Neural progenitor cell (in vitro differentiated cells): Measurements from ENCODE around the gene ARIH1. TPM values are rescaled to one million over a fixed set of nuclear protein-coding genes. Genes with fewer than 3 reads are reported as not detected.

Experiments used
- DNase-seq: peaks from one replicate; pipeline ENCODE4 v3.0.0-alpha.2; 2016; ENCODE audit warnings: low spot score
- H2AFZ ChIP-seq: fragments of 200-600 bp; sonication (generic); replicated peaks from 2 replicates; pipeline ENCODE4 v1.6.1; 2016; ENCODE audit warnings: antibody characterized with exemption
- H3F3A ChIP-seq: fragments of 200-600 bp; sonication (generic); 2 replicates; pipeline ENCODE4 v1.6.1; 2016; ENCODE audit warnings: antibody characterized with exemption, low read depth
- H3K27ac ChIP-seq: fragments of 200-600 bp; sonication (generic); 2 replicates; pipeline ENCODE4 v1.5.1; 2016; ENCODE audit warnings: mild to moderate bottlenecking
- H3K27me3 ChIP-seq: fragments of 200-600 bp; sonication (generic); 2 replicates; pipeline ENCODE4 v1.6.1; 2016; ENCODE audit warnings: mild to moderate bottlenecking, moderate library complexity
- H3K36me3 ChIP-seq: fragments of 200-600 bp; sonication (generic); 2 replicates; pipeline ENCODE4 v1.5.1; 2016
- H3K4me1 ChIP-seq: fragments of 200-600 bp; sonication (generic); 2 replicates; pipeline ENCODE4 v1.6.1; 2016; ENCODE audit warnings: mixed run types
- H3K4me2 ChIP-seq: fragments of 200-600 bp; sonication (generic); 2 replicates; pipeline ENCODE4 v1.6.1; 2016
- H3K4me3 ChIP-seq: fragments of 200-600 bp; sonication (generic); 2 replicates; pipeline ENCODE4 v1.5.1; 2016
- H3K79me2 ChIP-seq: fragments of 200-600 bp; sonication (generic); 2 replicates; pipeline ENCODE4 v1.6.1; 2016; ENCODE audit warnings: low read depth
- H3K9ac ChIP-seq: fragments of 200-600 bp; sonication (generic); 2 replicates; pipeline ENCODE4 v1.6.1; 2016
- H3K9me3 ChIP-seq: fragments of 200-600 bp; sonication (generic); 2 replicates; pipeline ENCODE4 v1.5.1; 2016; ENCODE audit warnings: low read depth
- H4K20me1 ChIP-seq: fragments of 200-600 bp; sonication (generic); 2 replicates; pipeline ENCODE4 v1.6.1; 2016; ENCODE audit warnings: low read depth
- H3K27ac Mint-ChIP-seq: 3 replicates; pipeline ENCODE4 v1.8.0; 2021; ENCODE audit warnings: mixed read lengths
- H3K27me3 Mint-ChIP-seq: 2 replicates; pipeline ENCODE4 v1.8.0; 2022; ENCODE audit warnings: low read depth, mild to moderate bottlenecking, inconsistent platforms, moderate library complexity, mixed read lengths; ENCODE audit not compliant: insufficient read depth
- H3K36me3 Mint-ChIP-seq: 3 replicates; pipeline ENCODE4 v1.8.0; 2021; ENCODE audit warnings: mixed read lengths
- H3K4me1 Mint-ChIP-seq: 3 replicates; pipeline ENCODE4 v1.8.0; 2021; ENCODE audit warnings: mixed read lengths
- H3K4me3 Mint-ChIP-seq: 3 replicates; pipeline ENCODE4 v1.8.0; 2021; ENCODE audit warnings: mild to moderate bottlenecking, moderate library complexity, mixed read lengths
- H3K9me3 Mint-ChIP-seq: 3 replicates; pipeline ENCODE4 v1.8.0; 2020; ENCODE audit warnings: mixed read lengths
- EZH2 ChIP-seq: fragments of 200-600 bp; sonication (generic); IDR thresholded peaks from 2 replicates; pipeline ENCODE4 v1.6.1; 2017; ENCODE audit warnings: antibody characterized with exemption, mild to moderate bottlenecking, moderate library complexity
- EZH2phosphoT487 ChIP-seq: fragments of 200-600 bp; sonication (generic); IDR thresholded peaks from 2 replicates; pipeline ENCODE4 v1.6.1; 2017; ENCODE audit warnings: antibody characterized with exemption
- total RNA-seq: library from RNA; depleted of rRNA; stranded (reverse); fragments of >200 nt; gene quantifications from 2 replicates; pipeline ENCODE4 v1.2.3, GENCODE V29; 2015; ENCODE audit warnings: low replicate concordance
- TF ChIP-seq, protein P1 (sequence below): fragments of 200-600 bp; sonication (generic); IDR thresholded peaks from 2 replicates; pipeline ENCODE4 v1.5.1; 2017; ENCODE audit warnings: antibody characterized with exemption, mild to moderate bottlenecking

Gene ARIH1
- total RNA-seq, 1 donor from 2014 or later: 68.0 TPM

DNA sequence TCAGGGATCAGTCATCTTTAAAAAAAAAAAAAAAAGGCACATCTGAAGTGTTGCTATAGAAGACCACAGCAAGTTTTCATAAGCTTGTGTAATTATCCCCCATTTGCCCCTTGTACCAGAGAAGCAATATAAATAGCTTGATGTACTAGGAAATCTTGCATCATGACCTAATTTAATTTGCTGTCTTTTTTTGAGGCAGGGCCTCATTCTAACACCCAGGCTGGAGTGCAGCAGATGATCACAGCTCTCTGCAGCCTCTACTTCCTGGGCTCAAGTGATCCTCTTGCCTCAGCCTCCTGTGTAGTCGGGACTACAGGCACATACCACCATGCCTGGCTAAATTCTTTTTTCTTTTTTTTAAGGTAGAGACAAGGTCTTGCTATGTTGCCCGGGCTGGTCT is 88.7 kb downstream of the ARIH1 start:
- H3K9ac ChIP-seq: no peak overlapping the region
- H3K36me3 ChIP-seq: peaks cover 20% of the 10 kb centered on the region
- H3K9me3 ChIP-seq: no peaks in the 10 kb centered on the region
- TF ChIP-seq EZH2phosphoT487 (no peak), EZH2 (no peak)
- TF ChIP-seq, protein P1, sequence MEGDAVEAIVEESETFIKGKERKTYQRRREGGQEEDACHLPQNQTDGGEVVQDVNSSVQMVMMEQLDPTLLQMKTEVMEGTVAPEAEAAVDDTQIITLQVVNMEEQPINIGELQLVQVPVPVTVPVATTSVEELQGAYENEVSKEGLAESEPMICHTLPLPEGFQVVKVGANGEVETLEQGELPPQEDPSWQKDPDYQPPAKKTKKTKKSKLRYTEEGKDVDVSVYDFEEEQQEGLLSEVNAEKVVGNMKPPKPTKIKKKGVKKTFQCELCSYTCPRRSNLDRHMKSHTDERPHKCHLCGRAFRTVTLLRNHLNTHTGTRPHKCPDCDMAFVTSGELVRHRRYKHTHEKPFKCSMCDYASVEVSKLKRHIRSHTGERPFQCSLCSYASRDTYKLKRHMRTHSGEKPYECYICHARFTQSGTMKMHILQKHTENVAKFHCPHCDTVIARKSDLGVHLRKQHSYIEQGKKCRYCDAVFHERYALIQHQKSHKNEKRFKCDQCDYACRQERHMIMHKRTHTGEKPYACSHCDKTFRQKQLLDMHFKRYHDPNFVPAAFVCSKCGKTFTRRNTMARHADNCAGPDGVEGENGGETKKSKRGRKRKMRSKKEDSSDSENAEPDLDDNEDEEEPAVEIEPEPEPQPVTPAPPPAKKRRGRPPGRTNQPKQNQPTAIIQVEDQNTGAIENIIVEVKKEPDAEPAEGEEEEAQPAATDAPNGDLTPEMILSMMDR: no peak
- H2AFZ ChIP-seq: no peak overlapping the region
- Mint-ChIP-seq H3K27ac (no peak overlapping the region), H3K9me3 (no peaks in the 10 kb centered on the region), H3K36me3 (peaks cover 18% of the 10 kb centered on the region), H3K4me3 (no peak overlapping the region), H3K4me1 (no peaks in the 10 kb centered on the region), H3K27me3 (no peaks in the 10 kb centered on the region)
- H3K4me3 ChIP-seq: no peak overlapping the region
- DNase-seq: no peak
- H3K79me2 ChIP-seq: peaks cover 40% of the 10 kb centered on the region
- H4K20me1 ChIP-seq: peaks cover 23% of the 10 kb centered on the region
- H3K27ac ChIP-seq: no peak overlapping the region
- no peaks in the 10 kb centered on the region for H3K4me1 ChIP-seq
- no peaks in the 10 kb centered on the region for H3K27me3 ChIP-seq
- no peak overlapping the region for H3K4me2 ChIP-seq
- no peaks in the 10 kb centered on the region for H3F3A ChIP-seq

DNA sequence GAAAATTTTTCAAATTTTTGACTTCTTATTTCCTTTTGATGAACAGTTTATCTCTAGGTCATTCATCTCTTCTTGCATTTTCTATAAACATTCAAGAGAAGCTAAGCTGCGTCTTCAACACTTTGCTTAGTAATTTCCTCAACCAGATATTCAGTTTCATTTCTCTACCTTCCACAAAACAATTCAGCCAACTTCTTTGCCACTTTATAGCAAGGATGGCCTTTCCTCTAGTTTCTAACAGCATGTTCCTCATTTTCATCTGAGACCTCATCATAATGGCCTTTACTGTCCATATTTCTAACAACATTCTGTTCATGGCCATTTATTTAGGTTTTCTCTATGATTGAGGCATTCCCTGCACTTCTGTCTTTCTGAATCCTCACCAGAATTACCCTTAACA is 90.0 kb downstream of the ARIH1 start:
- H3K4me3 Mint-ChIP-seq: no peak overlapping the region
- TF ChIP-seq EZH2 (no peak), EZH2phosphoT487 (no peak)
- TF ChIP-seq, protein P1: no peak
- no peak overlapping the region for H3K27ac Mint-ChIP-seq

DNA sequence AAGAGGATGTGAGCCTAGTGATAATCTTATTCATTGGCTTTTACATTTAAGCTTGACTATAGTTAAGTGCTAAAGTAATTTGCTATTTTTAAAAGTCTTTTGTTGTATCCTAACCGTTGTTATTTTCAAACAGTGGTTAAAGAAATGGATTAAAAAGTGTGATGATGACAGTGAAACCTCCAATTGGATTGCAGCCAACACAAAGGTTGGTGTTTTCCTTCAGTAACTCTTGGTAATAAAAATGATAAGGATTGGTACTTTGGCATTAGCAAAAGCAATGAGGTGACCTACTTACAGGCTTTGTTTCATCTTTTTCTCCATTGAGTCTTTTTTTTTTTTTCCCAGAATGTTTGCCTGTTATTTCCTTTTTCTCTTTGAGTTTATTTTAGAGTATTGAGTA is 92.8 kb downstream of the ARIH1 start:
- Mint-ChIP-seq H3K36me3 (peaks cover 23% of the 10 kb centered on the region), H3K4me3 (no peak overlapping the region), H3K27me3 (no peaks in the 10 kb centered on the region), H3K4me1 (no peaks in the 10 kb centered on the region), H3K9me3 (no peaks in the 10 kb centered on the region), H3K27ac (no peak overlapping the region)
- Histone ChIP-seq H3K79me2 (peaks cover 15% of the 10 kb centered on the region), H3K27me3 (no peaks in the 10 kb centered on the region), H3K9me3 (no peaks in the 10 kb centered on the region), H3F3A (no peaks in the 10 kb centered on the region), H3K9ac (no peak overlapping the region), H3K4me3 (no peak overlapping the region), H4K20me1 (peaks cover 6% of the 10 kb centered on the region), H3K27ac (no peak overlapping the region), H2AFZ (no peak overlapping the region), H3K4me1 (no peaks in the 10 kb centered on the region), H3K4me2 (no peak overlapping the region), H3K36me3 (peaks cover 29% of the 10 kb centered on the region)
- TF ChIP-seq, protein P1: no peak
- TF ChIP-seq EZH2phosphoT487: no peak
- DNase-seq: no peak

More for the DNA sequence above, 90.0 kb downstream of the ARIH1 start:
- H3K4me1 ChIP-seq: no peaks in the 10 kb centered on the region
- H3K4me1 Mint-ChIP-seq: no peaks in the 10 kb centered on the region
- no peaks in the 10 kb centered on the region for H3K9me3 ChIP-seq
- no peak for DNase-seq
- H3K4me3 ChIP-seq: no peak overlapping the region
- no peaks in the 10 kb centered on the region for H3F3A ChIP-seq
- H3K9ac ChIP-seq: no peak overlapping the region
- H3K27ac ChIP-seq: no peak overlapping the region
- H3K27me3 Mint-ChIP-seq: no peaks in the 10 kb centered on the region
- H3K36me3 ChIP-seq: peaks cover 20% of the 10 kb centered on the region
- no peak overlapping the region for H2AFZ ChIP-seq
- H4K20me1 ChIP-seq: peaks cover 15% of the 10 kb centered on the region
- no peaks in the 10 kb centered on the region for H3K27me3 ChIP-seq
- H3K9me3 Mint-ChIP-seq: no peaks in the 10 kb centered on the region
- peaks cover 28% of the 10 kb centered on the region for H3K79me2 ChIP-seq
- no peak overlapping the region for H3K4me2 ChIP-seq
- peaks cover 14% of the 10 kb centered on the region for H3K36me3 Mint-ChIP-seq
